ENCODE data around the gene OR4B1. TPM values are rescaled to one million over a fixed set of nuclear protein-coding genes. Genes with fewer than 3 reads are reported as not detected.

The OR4B1 gene
- total RNA-seq, 1 donor from 2014 or later = not detected

- ATAC-seq = no peak
Measured at GRCh38 chr11:48237727-48238126, 21.1 kb downstream of the OR4B1 start.

DNA sequence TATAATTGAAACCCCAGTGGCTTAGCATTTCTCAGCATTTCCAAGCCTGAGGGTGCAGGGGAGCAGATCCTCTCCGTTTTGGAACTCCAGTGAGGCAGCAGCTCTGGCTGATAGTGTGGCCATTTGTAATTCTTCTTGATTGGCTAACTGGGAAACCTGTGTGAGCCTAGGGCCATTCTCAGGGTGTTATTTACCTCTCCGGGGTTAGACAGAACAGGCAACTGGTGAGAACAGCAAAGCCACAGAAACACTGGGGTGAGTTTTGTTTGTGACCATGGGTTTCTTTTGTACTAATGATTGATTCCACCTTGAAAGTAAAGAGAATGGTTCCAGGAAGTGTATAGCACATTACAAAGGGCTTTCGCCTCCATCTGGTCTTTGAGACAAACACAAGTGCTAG is 25.9 kb downstream of the OR4B1 start:
- no peaks in the 10 kb centered on the region for H3K27me3 ChIP-seq (ENCODE audit: low read depth)
- no peaks in the 10 kb centered on the region for H3K4me1 ChIP-seq
- no peaks in the 10 kb centered on the region for H3K9me3 ChIP-seq
- no peak overlapping the region for H3K4me3 ChIP-seq
- ATAC-seq (no peak), DNase-seq (no peak)
- no peak overlapping the region for H3K27ac ChIP-seq
- H3K36me3 ChIP-seq = no peaks in the 10 kb centered on the region
- intact Hi-C loops (cut with DNase I) = no loop called here
- TF ChIP-seq, protein P1, sequence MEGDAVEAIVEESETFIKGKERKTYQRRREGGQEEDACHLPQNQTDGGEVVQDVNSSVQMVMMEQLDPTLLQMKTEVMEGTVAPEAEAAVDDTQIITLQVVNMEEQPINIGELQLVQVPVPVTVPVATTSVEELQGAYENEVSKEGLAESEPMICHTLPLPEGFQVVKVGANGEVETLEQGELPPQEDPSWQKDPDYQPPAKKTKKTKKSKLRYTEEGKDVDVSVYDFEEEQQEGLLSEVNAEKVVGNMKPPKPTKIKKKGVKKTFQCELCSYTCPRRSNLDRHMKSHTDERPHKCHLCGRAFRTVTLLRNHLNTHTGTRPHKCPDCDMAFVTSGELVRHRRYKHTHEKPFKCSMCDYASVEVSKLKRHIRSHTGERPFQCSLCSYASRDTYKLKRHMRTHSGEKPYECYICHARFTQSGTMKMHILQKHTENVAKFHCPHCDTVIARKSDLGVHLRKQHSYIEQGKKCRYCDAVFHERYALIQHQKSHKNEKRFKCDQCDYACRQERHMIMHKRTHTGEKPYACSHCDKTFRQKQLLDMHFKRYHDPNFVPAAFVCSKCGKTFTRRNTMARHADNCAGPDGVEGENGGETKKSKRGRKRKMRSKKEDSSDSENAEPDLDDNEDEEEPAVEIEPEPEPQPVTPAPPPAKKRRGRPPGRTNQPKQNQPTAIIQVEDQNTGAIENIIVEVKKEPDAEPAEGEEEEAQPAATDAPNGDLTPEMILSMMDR (IDR thresholded peaks at IDR 0.05) = no peak

More at GRCh38 chr11:48237727-48238126, 21.1 kb downstream of the OR4B1 start:
- TF ChIP-seq, protein P1 (IDR thresholded peaks at IDR 0.05) = no peak
- Histone ChIP-seq H3K4me1 (no peaks in the 10 kb centered on the region), H3K36me3 (no peaks in the 10 kb centered on the region), H3K27ac (no peak overlapping the region), H3K9me3 (no peaks in the 10 kb centered on the region), H3K27me3 (ENCODE audit: low read depth) (no peaks in the 10 kb centered on the region), H3K4me3 (no peak overlapping the region)
- DNase-seq = no peak
- intact Hi-C loops (cut with DNase I) = no loop called here

- no peak for DNase-seq
- H3K4me1 ChIP-seq = no peaks in the 10 kb centered on the region
- no peak for ATAC-seq
- no peaks in the 10 kb centered on the region for H3K27me3 ChIP-seq (ENCODE audit: low read depth)
- no peak within 1 kb of the TSS for H3K4me3 ChIP-seq
- H3K36me3 ChIP-seq = no peaks in the 10 kb centered on the region
- peaks cover 17% of the 10 kb centered on the region for H3K9me3 ChIP-seq
- H3K27ac ChIP-seq = no peak within 1 kb of the TSS
- intact Hi-C loops (cut with DNase I) = no loop called here
- TF ChIP-seq, protein P1 (IDR thresholded peaks at IDR 0.05) = no peak
Measured at GRCh38 chr11:48244804-48245203, 28.2 kb downstream of the OR4B1 start, which contains the start of gene OR4X2. TSS of gene OR4X2 (plus strand) at chr11:48245104. CDS start at chr11:48245104, 0 bp downstream.

DNA sequence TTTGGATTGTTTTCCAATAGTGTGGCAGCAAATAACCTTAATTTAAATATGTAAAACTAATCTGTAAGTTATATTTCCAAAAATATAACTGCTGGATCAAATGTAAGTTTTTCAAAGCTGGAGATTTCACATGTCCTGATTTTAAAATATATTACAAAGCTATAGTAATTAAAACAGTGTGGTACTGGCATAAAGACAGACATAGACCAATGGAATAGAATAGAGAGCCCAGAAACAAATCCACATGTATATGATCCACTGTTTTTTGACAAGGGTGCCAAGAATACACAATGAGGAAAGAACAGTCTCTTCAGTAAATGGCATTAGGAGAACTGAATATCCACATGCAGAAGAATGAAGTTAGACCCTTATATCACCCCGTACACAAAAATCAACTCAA is 32.3 kb downstream of the OR4B1 start:
- H3K9me3 ChIP-seq = peaks cover 18% of the 10 kb centered on the region
- DNase-seq (no peak), ATAC-seq (no peak)
- H3K27me3 ChIP-seq (ENCODE audit: low read depth) = no peaks in the 10 kb centered on the region
- H3K4me3 ChIP-seq = no peak overlapping the region
- TF ChIP-seq, protein P1 (IDR thresholded peaks at IDR 0.05) = no peak
- intact Hi-C loops (cut with DNase I) = no loop called here
- no peak overlapping the region for H3K27ac ChIP-seq
- H3K36me3 ChIP-seq = no peaks in the 10 kb centered on the region
- no peaks in the 10 kb centered on the region for H3K4me1 ChIP-seq

DNA sequence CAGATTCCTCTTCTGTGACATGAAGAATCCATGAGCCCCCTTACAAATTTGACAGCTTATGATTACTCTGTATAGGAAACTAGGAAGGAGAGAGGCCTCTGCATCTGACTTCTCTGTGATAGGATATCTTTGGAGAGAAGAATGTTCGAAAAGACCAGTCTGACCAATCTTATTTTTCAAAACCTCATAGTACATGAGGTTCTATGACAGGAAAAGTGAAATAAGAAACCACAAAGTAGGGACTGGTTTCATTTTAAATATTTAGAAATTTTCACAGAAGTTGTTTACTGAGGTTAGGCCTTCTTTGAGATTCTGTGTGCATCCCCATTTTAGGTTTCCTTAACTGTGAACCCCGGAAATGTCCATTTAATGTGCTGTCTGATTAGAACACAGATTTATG is 45.0 kb downstream of the OR4B1 start:
- Histone ChIP-seq H3K4me1 (no peaks in the 10 kb centered on the region), H3K27me3 (ENCODE audit: low read depth) (no peaks in the 10 kb centered on the region), H3K4me3 (no peak overlapping the region), H3K36me3 (no peaks in the 10 kb centered on the region), H3K9me3 (no peaks in the 10 kb centered on the region), H3K27ac (no peak overlapping the region)
- no peak for ATAC-seq
- intact Hi-C loops (cut with DNase I) = no loop called here
- TF ChIP-seq, protein P1 (IDR thresholded peaks at IDR 0.05) = no peak
- no peak for DNase-seq

Measured in lower lobe of right lung (tissue), 2 donors.